Measurements from ENCODE around the gene OR2T29.
"Not testable (repeated sequence)": the region's sequence is repeated elsewhere in the genome, so short reads cannot be mapped to it uniquely, and the experiment has no call there.

The OR2T29 gene, protein sequence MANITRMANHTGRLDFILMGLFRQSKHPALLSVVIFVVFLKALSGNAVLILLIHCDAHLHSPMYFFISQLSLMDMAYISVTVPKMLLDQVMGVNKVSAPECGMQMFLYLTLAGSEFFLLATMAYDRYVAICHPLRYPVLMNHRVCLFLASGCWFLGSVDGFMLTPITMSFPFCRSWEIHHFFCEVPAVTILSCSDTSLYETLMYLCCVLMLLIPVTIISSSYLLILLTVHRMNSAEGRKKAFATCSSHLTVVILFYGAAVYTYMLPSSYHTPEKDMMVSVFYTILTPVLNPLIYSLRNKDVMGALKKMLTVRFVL

DNA sequence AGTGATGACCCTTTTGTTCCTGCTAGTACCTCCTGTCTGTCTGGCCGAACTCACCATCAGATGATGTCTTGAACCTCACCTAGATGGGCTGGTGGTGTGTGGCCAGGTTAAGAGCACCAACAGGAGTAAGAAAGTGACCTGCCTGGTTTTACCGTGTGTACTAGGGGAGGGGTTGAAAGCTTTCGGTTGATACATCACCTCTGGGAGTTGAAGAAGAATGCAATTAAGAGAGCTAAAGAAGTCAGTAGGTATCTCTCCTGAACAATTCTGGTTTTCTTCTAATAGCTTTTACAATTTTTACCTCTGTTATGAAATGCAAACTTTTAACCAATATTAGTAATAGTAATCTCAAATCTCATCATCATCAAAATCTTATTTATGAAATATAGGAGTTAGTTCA lies at the start of gene OR2T29:
Gene OR2T29, minus strand, starts transcription at position 101 of the 400 bp plus-strand sequence. CDS start 3,281 bp downstream, outside the sequence.
- DNase-seq (ENCODE audit: insufficient read length, low spot score) = not testable (repeated sequence)
- FAIRE-seq = peak; percentile 58

DNA sequence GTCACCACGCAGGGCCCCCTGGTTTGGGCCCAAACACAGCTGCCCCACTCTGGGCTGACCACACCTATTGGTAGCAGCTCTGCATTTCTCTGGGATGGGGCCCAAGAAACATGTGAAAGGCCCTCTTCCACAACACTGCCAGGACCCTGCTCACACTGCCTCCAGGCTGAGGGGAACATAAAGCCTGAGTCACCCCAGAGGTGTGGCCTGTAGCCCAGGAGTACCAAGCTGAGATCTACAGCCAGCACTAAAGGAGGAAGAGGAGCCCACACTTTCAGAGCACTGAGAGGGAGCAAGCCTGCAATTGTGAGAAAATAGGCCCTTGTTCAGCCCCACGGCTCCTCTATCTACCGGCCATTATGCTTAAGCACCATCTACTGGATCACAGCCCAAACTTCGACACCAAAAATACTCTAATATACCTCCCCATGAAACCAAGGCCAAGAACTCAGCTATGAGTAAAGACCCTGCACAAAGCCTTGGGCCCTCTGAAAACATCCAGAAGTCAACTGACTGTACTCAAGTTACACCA lies 49.4 kb upstream of the OR2T29 start:
- no peak for DNase-seq (ENCODE audit: insufficient read length, low spot score)
- FAIRE-seq = no peak

DNA sequence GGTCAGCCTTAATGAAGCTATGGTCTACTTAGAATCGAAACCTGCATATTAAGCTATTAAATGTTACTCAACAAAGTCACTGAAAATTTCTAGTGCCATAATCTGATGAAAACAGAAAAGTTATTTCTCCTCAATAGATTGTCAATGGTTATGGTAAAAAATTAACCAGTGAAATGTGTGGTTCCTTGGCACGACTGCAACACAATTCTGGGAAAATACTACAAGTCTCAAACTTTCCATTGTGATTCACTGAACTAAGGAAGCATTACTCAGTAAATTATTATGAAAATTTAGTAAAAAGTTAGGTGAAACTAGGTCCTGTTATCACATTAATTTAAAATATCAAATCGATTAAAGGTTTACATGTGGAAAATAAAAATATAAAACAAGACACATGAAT lies 47.7 kb upstream of the OR2T29 start:
- no peak for FAIRE-seq
- DNase-seq (ENCODE audit: insufficient read length, low spot score) = no peak

DNA sequence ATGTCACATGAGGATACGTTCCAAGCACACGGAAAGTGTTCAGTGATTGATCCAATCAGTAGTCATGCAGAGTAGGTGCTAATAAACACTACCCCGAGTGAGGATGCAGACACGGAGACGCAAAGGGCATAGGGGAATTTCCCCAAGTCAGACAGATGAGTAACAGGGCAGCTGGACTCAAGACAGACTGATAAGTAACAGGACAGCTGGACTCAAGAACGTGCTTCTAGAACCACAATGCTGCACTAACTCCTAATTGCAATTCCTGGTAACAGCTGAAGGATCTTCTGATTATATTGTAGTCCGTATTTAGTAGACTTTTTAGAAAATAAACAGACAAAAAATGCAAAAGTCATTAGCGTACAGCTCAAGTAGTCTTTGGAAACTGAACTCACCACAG lies 36.8 kb upstream of the OR2T29 start:
- FAIRE-seq = no peak
- DNase-seq (ENCODE audit: insufficient read length, low spot score) = no peak

DNA sequence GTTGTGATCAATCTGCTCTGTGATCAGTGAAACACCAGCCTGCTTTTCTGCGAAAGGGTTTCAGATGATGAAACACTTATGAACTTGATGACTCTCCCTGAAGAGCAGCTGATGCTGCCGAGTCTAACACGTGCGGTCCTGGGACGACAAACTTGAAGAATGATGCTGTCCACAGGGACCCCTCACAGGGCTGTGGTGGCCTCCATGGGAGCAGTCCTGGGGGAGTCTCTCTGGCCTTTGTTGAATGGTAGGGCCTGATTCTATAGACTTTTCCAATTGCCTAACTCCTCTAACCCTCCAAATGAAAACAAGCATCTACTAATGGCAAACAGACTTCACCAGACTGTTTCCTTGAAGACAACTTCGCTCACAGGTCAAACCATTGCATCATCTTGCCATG lies 35.0 kb upstream of the OR2T29 start, which contains the start of gene OR2T10:
Gene OR2T10, minus strand, starts transcription at position 112 of the 400 bp plus-strand sequence. CDS start 3,932 bp downstream, outside the sequence.
- FAIRE-seq = no peak
- no peak for DNase-seq (ENCODE audit: insufficient read length, low spot score)

DNA sequence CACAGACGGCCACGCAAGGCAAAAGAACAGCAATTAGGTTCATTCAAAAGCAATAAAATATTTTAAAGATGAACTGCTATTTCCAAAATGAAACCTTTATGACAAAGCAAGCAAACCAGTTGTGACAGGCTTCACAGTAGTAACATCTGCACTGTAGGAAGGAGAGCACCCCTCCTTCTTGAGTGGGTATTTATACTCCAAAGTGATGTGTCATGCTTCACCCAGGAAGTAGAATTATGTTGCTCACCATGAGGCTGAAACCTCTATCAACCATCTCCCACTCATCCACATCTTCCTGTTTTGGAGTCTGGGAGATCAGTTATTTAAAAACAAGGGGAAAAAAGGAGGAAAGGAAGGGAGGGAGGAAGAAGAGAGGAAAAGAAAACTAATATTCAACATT lies 34.0 kb upstream of the OR2T29 start:
- DNase-seq (ENCODE audit: insufficient read length, low spot score) = no peak

DNA sequence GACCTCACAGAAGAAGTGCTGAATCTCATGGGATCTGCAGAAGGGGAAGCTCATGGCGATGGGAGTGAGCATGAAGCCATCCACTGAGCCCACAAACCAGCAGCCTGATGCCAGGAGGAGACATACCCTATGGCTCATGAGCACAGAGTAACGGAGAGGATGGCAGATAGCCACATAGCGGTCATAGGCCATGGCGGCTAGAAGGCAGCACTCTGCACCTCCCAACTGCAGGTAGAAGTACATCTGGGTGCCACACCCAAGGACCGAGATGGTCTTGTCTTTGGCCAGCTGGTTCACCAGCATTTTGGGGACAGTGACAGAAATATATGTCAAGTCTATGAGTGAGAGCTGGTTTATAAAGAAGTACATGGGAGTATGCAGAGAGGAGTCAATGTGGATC lies 30.7 kb upstream of the OR2T29 start:
- FAIRE-seq (no peak), DNase-seq (ENCODE audit: insufficient read length, low spot score) (no peak)

More for the DNA sequence above, 34.0 kb upstream of the OR2T29 start:
- no peak for FAIRE-seq

DNA sequence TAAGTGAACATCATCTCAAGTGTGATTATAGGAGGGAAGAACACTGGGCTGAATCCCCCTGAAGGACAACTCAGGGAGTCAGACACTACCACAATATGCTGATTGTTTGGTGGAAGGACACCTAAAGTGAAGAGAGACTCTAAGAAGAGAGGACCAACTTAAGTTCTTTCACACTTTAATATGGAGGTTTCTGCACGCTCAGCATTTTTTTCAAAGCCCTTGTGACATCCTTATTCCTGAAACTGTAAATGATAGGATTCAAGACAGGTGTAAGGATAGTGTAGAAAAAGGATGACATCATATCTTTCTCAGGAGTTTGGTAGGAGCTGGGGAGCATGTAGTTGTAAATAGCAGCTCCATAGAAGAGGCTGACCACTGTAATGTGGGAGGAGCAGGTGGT lies 30.1 kb upstream of the OR2T29 start:
- FAIRE-seq (no peak), DNase-seq (ENCODE audit: insufficient read length, low spot score) (no peak)

DNA sequence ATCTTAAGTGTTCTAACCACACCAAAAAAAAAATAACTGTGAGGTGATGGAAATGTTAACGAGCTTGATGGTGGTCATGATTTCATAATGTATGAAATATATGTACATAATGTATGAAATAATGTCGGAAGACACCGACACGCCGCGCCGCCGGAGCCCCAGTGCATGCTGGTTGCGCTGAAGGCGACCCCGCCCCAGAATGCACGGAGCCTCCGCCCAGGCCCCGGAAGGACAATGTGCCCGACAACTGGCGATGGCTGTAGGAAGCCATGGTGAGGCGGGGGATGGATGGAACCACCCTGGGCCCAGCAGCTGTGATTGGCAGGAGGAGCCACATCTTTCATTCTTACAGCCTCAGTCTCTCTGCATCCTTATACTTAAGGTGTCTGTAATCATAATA lies 27.5 kb upstream of the OR2T29 start:
- DNase-seq (ENCODE audit: insufficient read length, low spot score) = no peak
- FAIRE-seq = no peak

DNA sequence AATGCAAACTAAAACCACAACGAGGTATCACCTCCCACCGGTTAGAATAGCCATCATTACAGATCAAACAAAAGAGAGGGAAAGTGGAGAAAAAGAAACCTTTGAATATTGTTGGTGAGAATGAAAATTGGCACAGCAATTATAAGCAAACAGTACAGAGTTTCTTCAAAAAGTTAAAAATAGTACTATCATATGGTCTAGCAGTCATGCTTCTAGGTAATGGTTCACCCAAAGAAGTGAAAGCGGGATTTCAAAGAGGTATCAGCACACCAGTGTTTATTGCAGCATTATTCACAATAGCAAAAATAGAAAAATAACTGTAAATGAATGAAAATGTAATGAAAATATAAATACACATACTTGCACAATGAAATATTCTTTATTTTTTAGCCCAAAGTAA lies 26.8 kb upstream of the OR2T29 start:
- DNase-seq (ENCODE audit: insufficient read length, low spot score) (no peak), FAIRE-seq (no peak)

DNA sequence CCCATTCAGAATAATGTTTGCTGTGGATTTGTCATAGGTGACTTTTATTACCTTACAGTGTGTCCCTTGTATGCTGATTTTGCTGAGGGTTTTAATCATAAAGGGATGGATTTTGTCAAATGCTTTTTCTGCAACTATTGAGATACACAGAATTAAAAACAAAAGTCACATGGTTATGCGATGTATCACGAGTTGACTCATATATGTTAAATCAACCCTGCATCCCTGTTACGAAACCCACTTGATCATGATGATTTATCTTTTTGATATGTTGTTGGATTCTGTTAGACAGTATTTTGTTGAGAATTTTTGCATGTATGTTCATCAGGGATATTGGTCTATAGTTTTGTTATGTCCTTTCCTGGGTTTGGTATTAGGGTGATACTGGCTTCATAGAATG lies 22.7 kb upstream of the OR2T29 start:
- DNase-seq (ENCODE audit: insufficient read length, low spot score) (no peak), FAIRE-seq (peak; percentile 73)

DNA sequence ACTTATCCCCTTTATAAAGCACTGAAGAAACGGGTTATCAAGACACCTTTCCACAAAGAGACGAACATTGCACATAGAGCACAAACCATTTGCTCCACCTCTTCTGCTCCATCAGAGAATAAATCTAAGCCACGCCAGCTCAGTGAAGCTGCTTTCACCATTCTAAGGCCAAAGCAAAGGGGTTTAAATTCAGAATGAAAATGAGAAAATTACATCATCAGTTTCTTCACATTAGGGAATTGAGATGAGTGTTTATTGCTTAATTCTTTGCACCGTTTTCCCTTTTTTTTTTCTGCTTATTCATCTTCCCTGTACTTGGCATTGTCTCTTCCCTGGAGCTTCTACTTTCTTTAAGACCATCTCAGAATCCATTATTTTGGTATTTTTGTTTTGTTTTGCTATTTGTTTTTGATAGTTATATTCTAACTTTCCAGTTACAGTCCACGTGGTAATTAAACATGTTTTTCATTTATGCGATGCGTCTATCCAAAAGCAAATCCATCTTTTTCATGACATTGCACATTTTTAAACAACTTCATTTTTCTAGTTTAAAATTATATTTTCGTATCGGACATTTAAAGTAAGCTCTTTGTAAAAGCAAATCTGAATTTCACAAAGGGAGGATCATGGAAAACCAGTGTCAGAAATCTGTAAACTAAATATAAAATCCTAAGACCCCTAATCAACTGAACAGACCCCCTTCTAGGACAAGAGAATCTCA lies 13.8 kb upstream of the OR2T29 start:
- FAIRE-seq = no peak

DNA sequence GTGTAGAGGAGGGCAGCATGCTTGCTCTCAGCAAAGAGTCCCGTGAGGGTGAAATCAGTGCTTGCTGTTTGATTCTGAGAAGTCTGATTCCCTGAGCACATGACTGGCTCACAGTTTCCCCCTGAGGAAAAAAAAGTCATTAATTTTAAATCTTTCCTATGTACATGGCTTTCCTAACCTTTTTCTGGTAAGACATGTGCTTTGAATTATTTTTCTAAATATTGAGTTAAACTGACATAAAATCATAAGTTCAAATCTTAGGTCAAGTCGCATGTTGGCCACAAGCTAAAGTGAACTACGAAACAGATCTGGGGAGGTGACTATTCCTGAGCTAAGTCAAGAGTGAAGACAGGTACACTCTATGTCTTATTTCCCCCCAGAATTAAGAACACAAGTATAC lies 12.1 kb upstream of the OR2T29 start, which contains the start of gene OR2T34:
Gene OR2T34, minus strand, starts transcription at position 101 of the 400 bp plus-strand sequence. Its CDS starts 0 bp downstream, at position 101.
- DNase-seq (ENCODE audit: insufficient read length, low spot score); FAIRE-seq: not testable (repeated sequence)

More for the DNA sequence above, 13.8 kb upstream of the OR2T29 start:
- DNase-seq (ENCODE audit: insufficient read length, low spot score) = no peak

DNA sequence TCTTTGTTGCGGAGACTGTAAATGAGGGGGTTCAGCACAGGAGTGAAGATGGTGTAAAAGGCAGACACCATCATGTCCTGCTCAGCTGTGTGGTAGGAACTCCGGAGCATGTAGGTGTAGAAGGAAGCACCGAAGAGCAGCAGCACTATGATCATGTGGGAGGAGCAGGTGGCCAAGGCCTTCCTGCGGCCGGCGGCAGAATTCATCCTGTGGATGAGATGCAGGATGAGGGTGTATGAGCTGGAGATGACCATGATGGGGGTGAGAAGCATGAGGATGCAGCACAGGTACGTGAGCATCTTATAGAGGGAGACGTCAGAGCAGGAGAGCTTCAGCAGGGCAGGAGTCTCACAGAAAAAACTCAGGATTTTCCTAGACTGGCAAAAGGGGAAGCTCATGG lies 11.3 kb upstream of the OR2T29 start:
- FAIRE-seq = peak; percentile 8
- DNase-seq (ENCODE audit: insufficient read length, low spot score) = not testable (repeated sequence)

DNA sequence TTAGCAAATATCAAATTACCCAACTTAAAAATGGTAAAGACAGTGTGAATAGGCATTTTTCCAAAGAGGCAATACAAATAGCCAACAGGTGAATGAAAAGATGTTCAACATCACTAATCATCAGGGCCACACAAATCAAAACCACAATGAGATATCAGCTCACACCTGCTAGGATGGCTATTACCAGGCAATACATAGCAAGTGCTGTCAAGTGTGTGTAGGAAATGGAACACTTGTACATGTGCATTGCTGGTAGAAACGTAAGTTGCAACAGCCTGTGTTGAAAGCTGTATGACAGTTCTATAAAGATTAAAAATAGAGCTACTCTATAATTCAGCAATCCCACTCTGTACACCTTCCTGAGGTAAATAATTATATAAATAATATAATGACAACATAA lies 9.5 kb upstream of the OR2T29 start:
- FAIRE-seq = peak; percentile 92
- DNase-seq (ENCODE audit: insufficient read length, low spot score) = not testable (repeated sequence)

DNA sequence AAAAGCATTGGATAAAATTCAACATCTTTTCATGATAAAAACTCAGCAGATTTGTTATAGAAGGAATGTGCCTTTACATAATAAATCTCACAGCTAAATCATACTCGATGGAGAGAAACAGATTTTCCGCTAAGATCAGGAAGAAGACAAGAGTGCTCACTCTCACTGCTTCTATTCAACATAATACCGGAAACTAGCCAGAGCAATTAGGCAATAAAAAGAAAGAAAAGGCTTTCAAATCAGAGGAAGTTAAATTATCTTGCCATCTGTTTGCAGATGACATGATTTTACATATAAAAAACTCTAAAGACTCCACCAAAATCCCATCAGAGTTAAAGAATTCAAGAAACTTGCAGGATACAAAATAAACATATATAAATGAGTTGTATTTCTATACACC lies 8.2 kb upstream of the OR2T29 start:
- FAIRE-seq; DNase-seq (ENCODE audit: insufficient read length, low spot score): not testable (repeated sequence)

DNA sequence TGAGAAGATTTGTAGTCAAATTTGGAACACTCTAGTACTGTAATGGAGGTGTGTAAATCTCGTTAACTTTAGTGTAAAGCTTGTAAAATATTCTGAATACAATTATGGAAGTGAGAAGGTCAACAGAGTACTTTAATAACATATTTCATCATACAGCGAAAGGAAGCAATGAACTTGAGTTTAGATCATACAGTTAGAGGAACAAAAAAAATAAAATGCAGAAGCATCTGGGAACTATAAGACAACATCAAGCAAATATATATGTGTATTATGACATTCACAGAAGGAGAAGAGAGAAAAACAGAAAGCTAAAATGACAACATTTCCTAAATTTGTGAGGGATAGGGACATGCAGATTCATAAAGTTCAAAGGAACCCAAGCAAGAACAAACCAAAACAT lies 6.5 kb upstream of the OR2T29 start:
- FAIRE-seq = peak; percentile 84

DNA sequence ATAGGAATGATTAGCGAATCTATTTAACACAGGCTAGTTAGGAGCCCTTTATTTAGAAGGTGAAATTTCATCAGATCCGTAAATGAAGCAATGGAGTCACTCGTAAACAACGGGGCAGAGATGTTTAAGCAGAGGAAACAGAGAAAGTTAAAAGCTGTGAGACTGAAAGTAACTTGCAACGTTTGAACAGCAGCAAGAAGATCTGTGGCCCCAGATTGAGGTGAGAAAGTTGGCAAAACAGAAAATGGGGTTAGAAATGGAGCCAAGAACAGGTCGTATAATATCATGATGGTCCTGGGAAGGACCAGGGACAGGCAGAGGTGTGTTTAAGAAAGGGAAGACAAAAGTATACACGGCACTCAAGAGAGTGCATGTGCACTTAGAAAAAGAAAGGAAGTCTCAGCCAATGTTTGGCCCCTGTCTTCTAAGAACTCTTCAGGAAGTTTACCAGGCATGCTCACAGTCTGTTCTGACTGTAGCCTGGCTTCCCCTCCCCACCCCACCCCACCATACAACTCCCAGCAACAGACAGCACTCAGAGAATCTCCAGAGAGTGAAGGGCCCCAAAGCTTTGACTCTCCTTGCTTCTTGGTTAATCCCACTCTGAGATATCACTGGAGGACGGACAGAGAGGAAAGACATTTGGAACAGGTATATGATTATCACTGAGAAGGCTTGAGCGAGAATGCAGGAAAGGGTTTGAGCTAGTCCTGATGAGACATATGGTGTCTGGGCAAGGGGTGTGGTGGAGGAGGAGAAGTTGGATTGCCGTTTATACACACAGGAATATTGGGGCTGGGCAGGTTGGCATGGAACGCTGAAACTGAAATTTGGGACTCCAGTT lies 3.2 kb upstream of the OR2T29 start:
- peak; percentile 95 for FAIRE-seq
- DNase-seq (ENCODE audit: insufficient read length, low spot score) = peak; percentile 1

More for the DNA sequence above, 6.5 kb upstream of the OR2T29 start:
- DNase-seq (ENCODE audit: insufficient read length, low spot score) = not testable (repeated sequence)

DNA sequence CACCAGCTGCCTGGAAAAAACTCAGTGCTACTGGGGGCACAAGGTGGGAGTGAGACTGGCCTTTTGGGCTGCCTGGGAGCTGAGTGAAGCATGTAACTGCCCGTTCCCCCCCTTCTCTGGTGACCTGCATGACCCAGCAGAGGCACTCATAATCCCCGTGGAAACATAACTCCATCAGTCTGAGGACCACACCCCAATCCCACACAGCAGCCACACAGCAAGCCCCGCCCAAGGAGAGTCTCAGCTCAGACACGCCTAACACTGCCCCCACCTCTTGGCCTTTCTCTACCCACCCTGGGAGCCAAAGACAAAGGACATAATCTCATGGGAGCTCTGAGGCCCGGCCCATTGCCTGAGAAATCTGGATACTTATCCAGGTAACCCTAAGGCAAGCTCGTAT lies 11.5 kb downstream of the OR2T29 start:
- not testable (repeated sequence) for DNase-seq (ENCODE audit: insufficient read length, low spot score); FAIRE-seq

DNA sequence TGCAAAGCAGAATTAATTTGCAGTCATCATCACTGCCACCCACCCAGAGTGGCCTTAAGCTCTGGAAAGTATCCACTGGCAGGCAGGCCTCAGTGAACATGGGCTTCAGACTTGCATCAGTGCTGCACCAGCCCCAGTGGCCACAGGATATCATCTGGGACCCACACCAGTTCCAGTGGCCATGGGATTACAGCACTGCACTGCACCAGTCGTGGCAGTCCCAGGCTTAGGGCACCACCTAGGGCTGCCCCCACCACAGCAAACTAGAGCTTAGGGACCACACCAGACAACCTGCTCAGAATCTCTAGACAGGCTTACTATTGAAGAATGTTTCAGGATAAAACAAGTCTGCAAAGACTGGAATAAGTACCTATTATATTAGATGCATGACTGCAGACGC lies 15.2 kb downstream of the OR2T29 start:
- DNase-seq (ENCODE audit: insufficient read length, low spot score); FAIRE-seq: not testable (repeated sequence)
